Esophagus muscularis mucosa (tissue), 3 donors: ENCODE measurements around the gene ECD.

Source experiments
- POLR2A ChIP-seq: fragments of 450-650 bp; IDR thresholded peaks from one replicate; pipeline ENCODE4 v1.6.1; 2017; ENCODE audit warnings: antibody characterized with exemption, moderate library complexity, mild to moderate bottlenecking, low read depth
- POLR2AphosphoS5 ChIP-seq, 2 donors: sonication (generic); formaldehyde crosslinking; IDR thresholded peaks; one replicate each; pipeline ENCODE4 v1.6.1; 2017; ENCODE audit warnings: antibody characterized with exemption in 2 of 2
- TF ChIP-seq, protein P1 (sequence below), 3 experiments: fragments of 200-600 bp in 2 of 3; fragments of 450-650 bp in 1 of 3; sonication (generic) in 2 of 3; IDR thresholded peaks; one replicate each; pipeline ENCODE4 v1.5.1; 2017 to 2019; ENCODE audit warnings: antibody characterized with exemption in 3 of 3, mild to moderate bottlenecking in 2 of 3, moderate library complexity in 1 of 3

DNA sequence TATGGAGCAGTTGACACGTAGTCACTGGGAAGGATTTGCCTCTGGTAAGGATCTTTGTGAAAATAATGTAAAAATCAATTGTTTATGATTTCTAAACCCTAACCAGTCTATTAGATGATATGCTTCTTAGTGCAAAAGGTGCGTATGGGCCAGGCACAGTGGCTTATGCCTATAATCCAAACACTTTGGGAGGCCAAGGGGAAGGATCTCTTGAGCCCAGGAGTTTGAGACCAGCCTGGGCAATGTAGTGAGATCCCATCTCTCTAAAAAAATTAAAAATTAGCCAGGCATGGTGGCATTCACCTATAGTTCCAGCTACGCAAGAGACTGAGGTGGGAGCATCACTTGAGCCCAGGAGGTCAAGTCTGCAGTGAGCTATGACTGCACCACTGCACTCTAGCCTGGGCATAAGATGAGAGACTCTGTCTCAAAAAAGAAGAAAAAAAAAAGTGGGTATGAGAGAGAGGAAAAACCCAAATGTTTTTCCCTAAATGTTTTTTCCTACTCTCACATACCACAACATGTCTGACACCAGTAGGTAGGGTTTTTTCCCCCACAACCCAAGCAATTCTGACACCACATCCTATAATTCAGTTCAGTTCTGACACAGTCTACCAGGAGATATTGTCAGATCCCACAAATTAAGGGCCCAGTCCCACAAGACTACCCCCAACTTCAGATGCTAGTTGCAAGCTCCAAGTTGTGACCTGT is 42.7 kb upstream of the ECD start:
- TF ChIP-seq, protein P1, sequence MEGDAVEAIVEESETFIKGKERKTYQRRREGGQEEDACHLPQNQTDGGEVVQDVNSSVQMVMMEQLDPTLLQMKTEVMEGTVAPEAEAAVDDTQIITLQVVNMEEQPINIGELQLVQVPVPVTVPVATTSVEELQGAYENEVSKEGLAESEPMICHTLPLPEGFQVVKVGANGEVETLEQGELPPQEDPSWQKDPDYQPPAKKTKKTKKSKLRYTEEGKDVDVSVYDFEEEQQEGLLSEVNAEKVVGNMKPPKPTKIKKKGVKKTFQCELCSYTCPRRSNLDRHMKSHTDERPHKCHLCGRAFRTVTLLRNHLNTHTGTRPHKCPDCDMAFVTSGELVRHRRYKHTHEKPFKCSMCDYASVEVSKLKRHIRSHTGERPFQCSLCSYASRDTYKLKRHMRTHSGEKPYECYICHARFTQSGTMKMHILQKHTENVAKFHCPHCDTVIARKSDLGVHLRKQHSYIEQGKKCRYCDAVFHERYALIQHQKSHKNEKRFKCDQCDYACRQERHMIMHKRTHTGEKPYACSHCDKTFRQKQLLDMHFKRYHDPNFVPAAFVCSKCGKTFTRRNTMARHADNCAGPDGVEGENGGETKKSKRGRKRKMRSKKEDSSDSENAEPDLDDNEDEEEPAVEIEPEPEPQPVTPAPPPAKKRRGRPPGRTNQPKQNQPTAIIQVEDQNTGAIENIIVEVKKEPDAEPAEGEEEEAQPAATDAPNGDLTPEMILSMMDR (IDR thresholded peaks at IDR 0.05) = no peak
- TF ChIP-seq POLR2AphosphoS5 (IDR thresholded peaks at IDR 0.05) (no peak), POLR2A (no peak)
